Measurements from ENCODE around the gene AKR1A1.

GRCh38 chr1:45563843-45564242 is 13.2 kb downstream of the AKR1A1 start:
- TF ChIP-seq, protein P1, sequence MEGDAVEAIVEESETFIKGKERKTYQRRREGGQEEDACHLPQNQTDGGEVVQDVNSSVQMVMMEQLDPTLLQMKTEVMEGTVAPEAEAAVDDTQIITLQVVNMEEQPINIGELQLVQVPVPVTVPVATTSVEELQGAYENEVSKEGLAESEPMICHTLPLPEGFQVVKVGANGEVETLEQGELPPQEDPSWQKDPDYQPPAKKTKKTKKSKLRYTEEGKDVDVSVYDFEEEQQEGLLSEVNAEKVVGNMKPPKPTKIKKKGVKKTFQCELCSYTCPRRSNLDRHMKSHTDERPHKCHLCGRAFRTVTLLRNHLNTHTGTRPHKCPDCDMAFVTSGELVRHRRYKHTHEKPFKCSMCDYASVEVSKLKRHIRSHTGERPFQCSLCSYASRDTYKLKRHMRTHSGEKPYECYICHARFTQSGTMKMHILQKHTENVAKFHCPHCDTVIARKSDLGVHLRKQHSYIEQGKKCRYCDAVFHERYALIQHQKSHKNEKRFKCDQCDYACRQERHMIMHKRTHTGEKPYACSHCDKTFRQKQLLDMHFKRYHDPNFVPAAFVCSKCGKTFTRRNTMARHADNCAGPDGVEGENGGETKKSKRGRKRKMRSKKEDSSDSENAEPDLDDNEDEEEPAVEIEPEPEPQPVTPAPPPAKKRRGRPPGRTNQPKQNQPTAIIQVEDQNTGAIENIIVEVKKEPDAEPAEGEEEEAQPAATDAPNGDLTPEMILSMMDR (IDR thresholded peaks at IDR 0.05; ENCODE audit: low read length): no peak
- no peak for TF ChIP-seq EZH2 (IDR thresholded peaks at IDR 0.05; ENCODE audit: borderline replicate concordance, low read length)

All from OCI-LY1 (cell line).